Astrocyte (in vitro differentiated cells and primary cell): ENCODE measurements around the gene CTNNA3.

Experiments
- EZH2 ChIP-seq: IDR thresholded peaks from 2 replicates; pipeline ENCODE4 v1.6.1; 2012; ENCODE audit warnings: mild to moderate bottlenecking, low read length, inconsistent platforms; ENCODE audit not compliant: insufficient read depth
- TF ChIP-seq, protein P1 (sequence below): IDR thresholded peaks from 2 replicates; pipeline ENCODE4 v1.5.1; 2011; ENCODE audit warnings: low read depth, mild to moderate bottlenecking, inconsistent platforms, low read length, moderate library complexity; ENCODE audit not compliant: insufficient read depth

DNA sequence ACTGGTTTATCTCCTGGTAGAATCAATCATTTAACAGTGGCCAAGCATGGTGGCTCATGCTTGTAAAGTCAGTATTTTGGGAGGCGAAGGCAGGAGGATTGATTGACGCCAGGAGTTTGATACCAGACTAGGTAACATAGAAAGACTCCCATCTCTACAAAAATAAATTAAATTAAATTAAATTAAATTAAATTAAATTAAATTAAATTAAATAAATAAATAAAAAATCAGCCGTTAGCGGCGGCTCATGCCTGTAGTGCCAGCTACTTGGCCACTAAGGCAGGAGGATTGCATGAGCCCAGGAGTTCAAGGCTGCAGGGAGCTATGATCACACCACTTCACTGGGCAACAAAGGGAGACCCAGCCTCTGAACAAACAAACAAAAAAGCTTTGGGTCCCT is 427.8 kb downstream of the CTNNA3 start:
- TF ChIP-seq, protein P1, sequence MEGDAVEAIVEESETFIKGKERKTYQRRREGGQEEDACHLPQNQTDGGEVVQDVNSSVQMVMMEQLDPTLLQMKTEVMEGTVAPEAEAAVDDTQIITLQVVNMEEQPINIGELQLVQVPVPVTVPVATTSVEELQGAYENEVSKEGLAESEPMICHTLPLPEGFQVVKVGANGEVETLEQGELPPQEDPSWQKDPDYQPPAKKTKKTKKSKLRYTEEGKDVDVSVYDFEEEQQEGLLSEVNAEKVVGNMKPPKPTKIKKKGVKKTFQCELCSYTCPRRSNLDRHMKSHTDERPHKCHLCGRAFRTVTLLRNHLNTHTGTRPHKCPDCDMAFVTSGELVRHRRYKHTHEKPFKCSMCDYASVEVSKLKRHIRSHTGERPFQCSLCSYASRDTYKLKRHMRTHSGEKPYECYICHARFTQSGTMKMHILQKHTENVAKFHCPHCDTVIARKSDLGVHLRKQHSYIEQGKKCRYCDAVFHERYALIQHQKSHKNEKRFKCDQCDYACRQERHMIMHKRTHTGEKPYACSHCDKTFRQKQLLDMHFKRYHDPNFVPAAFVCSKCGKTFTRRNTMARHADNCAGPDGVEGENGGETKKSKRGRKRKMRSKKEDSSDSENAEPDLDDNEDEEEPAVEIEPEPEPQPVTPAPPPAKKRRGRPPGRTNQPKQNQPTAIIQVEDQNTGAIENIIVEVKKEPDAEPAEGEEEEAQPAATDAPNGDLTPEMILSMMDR, result no peak
- TF ChIP-seq EZH2, result no peak
